Kidney (tissue), 14 donors: ENCODE results near the gene MTREX. TPM values are rescaled to one million over a fixed set of nuclear protein-coding genes. Genes with fewer than 3 reads are reported as not detected.

Experiments used
- DNase-seq, 5 donors: peaks; one replicate each; pipeline ENCODE4 v3.0.0-alpha.2; 2013 to 2020
- FAIRE-seq: peaks from 2 replicates; lab custom pipeline; 2012; peaks lifted over from hg19 to GRCh38; lab: Jason Lieb, UNC
- H3K27ac ChIP-seq, 2 donors: one replicate each; pipeline ENCODE4 v1.7.0; 2013; ENCODE audit warnings: low read depth in 2 of 2, low read length in 2 of 2, inconsistent platforms in 1 of 2
- H3K27me3 ChIP-seq: one replicate; pipeline ENCODE4 v1.7.1; 2013; ENCODE audit warnings: low read length, inconsistent platforms; ENCODE audit not compliant: control insufficient read depth, insufficient read depth
- H3K36me3 ChIP-seq, 3 donors: one replicate each; pipeline versions ENCODE4 v1.7.0 to v1.7.1; 2013; ENCODE audit warnings: low read length in 3 of 3, control low read depth in 1 of 3, inconsistent platforms in 1 of 3; ENCODE audit not compliant: insufficient read depth in 3 of 3, control insufficient read depth in 2 of 3
- H3K4me1 ChIP-seq, 3 donors: one replicate each; pipeline versions ENCODE4 v1.7.0 to v1.7.1; 2013; ENCODE audit warnings: low read length in 3 of 3, inconsistent platforms in 1 of 3, low read depth in 1 of 3; ENCODE audit not compliant: control insufficient read depth in 2 of 3, insufficient read depth in 2 of 3
- H3K4me3 ChIP-seq, 3 donors: one replicate each; pipeline versions ENCODE4 v1.7.0 to v1.8.1; 2013; ENCODE audit warnings: low read length in 3 of 3, control low read depth in 1 of 3, inconsistent platforms in 1 of 3
- H3K9ac ChIP-seq, 3 donors: one replicate each; pipeline versions ENCODE4 v1.7.0 to v1.7.1; 2013; ENCODE audit warnings: low read length in 3 of 3, control low read depth in 1 of 3, inconsistent platforms in 1 of 3
- H3K9me3 ChIP-seq, 3 donors: one replicate each; pipeline versions ENCODE4 v1.7.0 to v1.7.1; 2013; ENCODE audit warnings: low read length in 3 of 3, control low read depth in 1 of 3, inconsistent platforms in 1 of 3; ENCODE audit not compliant: control insufficient read depth in 2 of 3, insufficient read depth in 1 of 3
- CTCF ChIP-seq: IDR thresholded peaks from 3 replicates; pipeline ENCODE4 v1.5.1; 2012; ENCODE audit warnings: mild to moderate bottlenecking, moderate library complexity, borderline replicate concordance; ENCODE audit not compliant: insufficient read depth; ENCODE audit errors: extremely low read depth
- intact Hi-C: fragments of 100-400 bp; cut with DNase I; formaldehyde crosslinking; loops from one replicate; pipeline ENCODE4 v1.11.1; 2022
- polyA plus RNA-seq: library from polyadenylated mRNA; stranded (reverse); fragments of 350-450 nt; fragmentation: Illumina TruSeq; extraction: RNeasy Lipid Tissue Mini Kit (QIAGEN cat#74804); gene quantifications from one replicate; pipeline ENCODE4 v1.2.3, GENCODE V29; 2014; ENCODE audit warnings: low read depth, low replicate concordance; ENCODE audit not compliant: insufficient read depth
- total RNA-seq: library from RNA; stranded (reverse); fragmentation: NEBNext Ultra II Directional; extraction: Animal tissue kit (Norgen Biotek cat#: 25700); gene quantifications from one replicate; pipeline ENCODE4 v1.2.1, GENCODE V29; 2021
- donor health status: control.
- donor health status: control.
- donor health status: control.
- donor health status: control.
- donor health status: control.
- donor health status: DM: yes; HTN: yes; CAD: no.
- donor health status: Normal renal cell carcinoma (clear cell type).

The MTREX gene
- total and polyA plus RNA-seq, 2 donors from 2014 or later = 19.3 to 69.7 TPM

- TF ChIP-seq CTCF = no peak
- peaks cover 0 to 6% (median 3%) of the 10 kb centered on the region in 3 donors for H3K36me3 ChIP-seq
- H3K9ac ChIP-seq = peak overlapping the region in 1 of 3 donors; percentile 18
- H3K4me3 ChIP-seq = peak overlapping the region in 2 of 3 donors; percentile 97 to 98
- intact Hi-C loops = no loop called here
- no peaks in the 10 kb centered on the region for H3K27me3 ChIP-seq
- H3K4me1 ChIP-seq = peaks cover 3 to 32% (median 19%) of the 10 kb centered on the region in 3 donors
- H3K9me3 ChIP-seq = peaks cover 0 to 5% (median 2%) of the 10 kb centered on the region in 3 donors
- FAIRE-seq (no peak), DNase-seq (no peak)
- no peak overlapping the region for H3K27ac ChIP-seq
Observed at GRCh38 chr5:55305345-55305744, 2.4 kb upstream of the MTREX start.

- peak overlapping the region; percentile 96 to 98 (median 97) for H3K4me3 ChIP-seq
- peak overlapping the region; percentile 21 to 97 (median 96) for H3K9ac ChIP-seq
- no peaks in the 10 kb centered on the region for H3K36me3 ChIP-seq
- no peaks in the 10 kb centered on the region for H3K9me3 ChIP-seq
- intact Hi-C loops = no loop called here
- FAIRE-seq = no peak
- no peak for TF ChIP-seq CTCF
- H3K27me3 ChIP-seq = no peaks in the 10 kb centered on the region
- DNase-seq = peak in 1 of 5 donors; percentile 27
- peak overlapping the region; percentile 88 to 93 for H3K27ac ChIP-seq
- H3K4me1 ChIP-seq = peaks cover 3 to 32% (median 19%) of the 10 kb centered on the region in 3 donors
Observed at GRCh38 chr5:55306641-55307382, 977 bp upstream of the MTREX start.

- H3K9me3 ChIP-seq = no peaks in the 10 kb centered on the region
- FAIRE-seq = no peak
- DNase-seq = peak in 2 of 5 donors; percentile 55 to 71
- no peaks in the 10 kb centered on the region for H3K36me3 ChIP-seq
- peak overlapping the region; percentile 88 to 93 for H3K27ac ChIP-seq
- intact Hi-C loops = no loop called here
- H3K9ac ChIP-seq = peak overlapping the region; percentile 68 to 97 (median 96)
- H3K4me1 ChIP-seq = peaks cover 3 to 29% (median 16%) of the 10 kb centered on the region in 3 donors
- H3K27me3 ChIP-seq = no peaks in the 10 kb centered on the region
- H3K4me3 ChIP-seq = peak overlapping the region; percentile 96 to 98 (median 97)
- TF ChIP-seq CTCF = no peak
Observed at GRCh38 chr5:55308254-55308836, 556 bp downstream of the MTREX start.
